NCI-H748 treated with DMSO at 0.1 percent for 48 hours (cell line): ENCODE results near the gene HECTD1.
"Not testable (repeated sequence)": the region's sequence is repeated elsewhere in the genome, so short reads cannot be mapped to it uniquely, and the experiment has no call there.

Source experiments
- DNase-seq: peaks from one replicate; lab custom pipeline; 2025; lab: John Stamatoyannopoulos, UW

Gene HECTD1

GRCh38 chr14:31224808-31225207 is 17.2 kb upstream of the HECTD1 start:
- no peak for DNase-seq

- DNase-seq = no peak
These were observed 15.7 kb upstream of the HECTD1 start for GRCh38 chr14:31223331-31223730.

GRCh38 chr14:31222834-31223233 is 15.2 kb upstream of the HECTD1 start:
- DNase-seq = no peak

GRCh38 chr14:31221266-31221665 is 13.7 kb upstream of the HECTD1 start:
- DNase-seq = no peak

- no peak for DNase-seq
These were observed 11.6 kb upstream of the HECTD1 start for GRCh38 chr14:31219169-31219568.

- DNase-seq = no peak
These were observed 8.8 kb upstream of the HECTD1 start for GRCh38 chr14:31216359-31216758.

- no peak for DNase-seq
These were observed 5.3 kb upstream of the HECTD1 start for GRCh38 chr14:31212893-31213292.

- DNase-seq = no peak
These were observed 2.0 kb upstream of the HECTD1 start for GRCh38 chr14:31209605-31210004.

GRCh38 chr14:31208546-31209424 is 1.2 kb upstream of the HECTD1 start:
- DNase-seq = no peak

GRCh38 chr14:31207287-31207754 is 272 bp downstream of the HECTD1 start:
- DNase-seq = peak; percentile 72

- no peak for DNase-seq
These were observed 882 bp downstream of the HECTD1 start for GRCh38 chr14:31206536-31207286.

- peak; percentile 27 for DNase-seq
These were observed 1.7 kb downstream of the HECTD1 start for GRCh38 chr14:31205681-31206535.

GRCh38 chr14:31204593-31205534 is 2.7 kb downstream of the HECTD1 start:
- DNase-seq = no peak

- not testable (repeated sequence) for DNase-seq
These were observed 3.5 kb downstream of the HECTD1 start for GRCh38 chr14:31203899-31204592.

GRCh38 chr14:31203414-31203742 is 4.2 kb downstream of the HECTD1 start:
- no peak for DNase-seq

- DNase-seq = no peak
These were observed 6.5 kb downstream of the HECTD1 start for GRCh38 chr14:31201111-31201510.

- DNase-seq = no peak
These were observed 6.9 kb downstream of the HECTD1 start for GRCh38 chr14:31200702-31200990.

GRCh38 chr14:31197671-31198070 is 9.9 kb downstream of the HECTD1 start:
- DNase-seq = no peak

- no peak for DNase-seq
These were observed 10.6 kb downstream of the HECTD1 start for GRCh38 chr14:31196839-31197492.

GRCh38 chr14:31194661-31195060 is 12.9 kb downstream of the HECTD1 start:
- no peak for DNase-seq
